ENCODE measurements around the gene AKR1C1. TPM values are rescaled to one million over a fixed set of nuclear protein-coding genes. Genes with fewer than 3 reads are reported as not detected.
"Not testable (repeated sequence)": the region's sequence is repeated elsewhere in the genome, so short reads cannot be mapped to it uniquely, and the experiment has no call there.

Gene AKR1C1
- total RNA-seq (1.6 and 5.5 TPM in 2 replicates), polyA plus RNA-seq (1.5 and 1.6 TPM in 2 replicates), polyA minus RNA-seq (1.2 and 1.8 TPM in 2 replicates), Bru-seq, nascent RNA (percentile 39 among the genes with signal in this experiment), BruChase-seq, experiment 1, labeled RNA remaining after a 6-hour chase (percentile 25 among the genes with signal in this experiment), BruChase-seq, experiment 2, labeled RNA remaining after a 2-hour chase (percentile 26 among the genes with signal in this experiment)
- 1.7 and 1.9 TPM in 2 replicates for polyA plus RNA-seq (2011; cell fraction: cytosol; rRNA removed)
- 9.1 and 12.9 TPM in 2 replicates for polyA plus RNA-seq (2011; cell fraction: nucleus; rRNA removed)
- polyA plus RNA-seq (2012) = 0.54 and 0.87 TPM in 2 replicates
- 1.8 TPM for polyA minus RNA-seq (2011; cell fraction: cytosol; rRNA and poly(A)+ RNA removed)
- 3.9 and 5.1 TPM in 2 replicates for polyA minus RNA-seq (2011; cell fraction: nucleus; rRNA and poly(A)+ RNA removed)
- long read RNA-seq = 0 reads

DNA sequence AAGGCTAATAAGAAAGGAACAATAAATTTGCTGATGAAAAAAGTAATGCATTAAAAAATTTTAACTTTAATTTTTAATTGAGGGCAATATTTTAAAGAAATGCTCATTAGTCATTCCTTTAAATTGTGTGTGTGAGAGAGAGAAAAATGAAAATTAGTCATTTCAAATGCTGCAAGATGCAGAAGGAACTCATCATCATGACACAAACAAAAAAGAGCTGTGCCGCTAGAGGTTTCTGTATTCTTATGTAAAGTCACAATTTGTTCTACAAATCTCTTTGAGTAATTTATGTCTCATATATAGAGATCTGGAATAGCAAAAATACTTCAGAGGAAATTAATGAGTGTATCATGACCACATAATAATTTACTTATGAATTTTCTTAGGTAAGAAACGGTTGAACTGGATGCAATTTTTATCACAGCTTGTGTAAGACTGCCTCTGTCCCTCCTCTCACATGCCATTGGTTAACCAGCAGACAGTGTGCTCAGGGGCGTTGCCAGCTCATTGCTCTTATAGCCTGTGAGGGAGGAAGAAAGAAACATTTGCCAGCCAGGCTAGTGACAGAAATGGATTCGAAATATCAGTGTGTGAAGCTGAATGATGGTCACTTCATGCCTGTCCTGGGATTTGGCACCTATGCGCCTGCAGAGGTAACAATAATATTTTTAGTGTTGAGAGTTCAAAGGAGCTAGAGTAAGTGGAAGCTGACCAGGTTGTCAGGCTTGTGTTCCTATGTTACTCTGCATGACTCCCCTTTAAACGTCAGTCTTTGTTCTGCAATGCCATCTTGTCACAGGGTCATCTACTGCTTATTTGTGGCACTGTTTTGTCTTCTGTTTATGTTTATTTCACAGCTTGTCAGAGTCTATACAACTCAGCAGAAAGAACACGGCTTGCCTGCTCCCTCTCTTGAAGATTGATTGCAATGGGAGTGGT, at the start of gene AKR1C1:
AKR1C1 (plus strand) TSS at position 540 of the 939 bp plus-strand sequence; CDS start at position 570, 30 bp downstream.
- BruUV-seq (replicated peaks); dilution Hi-C loops (cut with MboI; ENCODE audit: extremely low pct_ligation_motif_present, low sequenced_read_pairs); H3K9me3 ChIP-seq (replicated peaks; ENCODE audit: control insufficient read depth, insufficient read depth, low read length); POLR2A ChIA-PET; H3K9me1 ChIP-seq (replicated peaks; ENCODE audit: control insufficient read depth, extremely low read depth, insufficient read depth, low read length); H3K27me3 ChIP-seq (ENCODE audit: control insufficient read depth in 2 of 2, insufficient read depth in 2 of 2, low read length in 2 of 2); H3K4me3 ChIP-seq (replicated peaks in 1 of 3; ENCODE audit: insufficient read depth in 1 of 3, low read depth in 1 of 3, low read length in 3 of 3); DNase-seq (ENCODE audit: low read depth, low spot score); H3K9ac ChIP-seq (replicated peaks; ENCODE audit: extremely low read depth, insufficient read depth, low read length); H4K20me1 ChIP-seq (replicated peaks; ENCODE audit: control insufficient read depth, extremely low read depth, insufficient read depth, low read length); intact Hi-C loops (cut with micrococcal nuclease); H3K4me2 ChIP-seq (ENCODE audit: insufficient read depth, low read length); FAIRE-seq; CTCF ChIA-PET; H3K36me3 ChIP-seq (ENCODE audit: control insufficient read depth in 2 of 2, extremely low read depth in 1 of 2, insufficient read depth in 2 of 2, low read length in 2 of 2); H3K4me1 ChIP-seq (ENCODE audit: control insufficient read depth, extremely low read depth, insufficient read depth, low read length); H3K79me2 ChIP-seq (ENCODE audit: control insufficient read depth, insufficient read depth, low read length); H3K27ac ChIP-seq (ENCODE audit: insufficient read depth, low read depth, low read length); H2AFZ ChIP-seq (ENCODE audit: low read depth, low read length): not testable (repeated sequence)

DNA sequence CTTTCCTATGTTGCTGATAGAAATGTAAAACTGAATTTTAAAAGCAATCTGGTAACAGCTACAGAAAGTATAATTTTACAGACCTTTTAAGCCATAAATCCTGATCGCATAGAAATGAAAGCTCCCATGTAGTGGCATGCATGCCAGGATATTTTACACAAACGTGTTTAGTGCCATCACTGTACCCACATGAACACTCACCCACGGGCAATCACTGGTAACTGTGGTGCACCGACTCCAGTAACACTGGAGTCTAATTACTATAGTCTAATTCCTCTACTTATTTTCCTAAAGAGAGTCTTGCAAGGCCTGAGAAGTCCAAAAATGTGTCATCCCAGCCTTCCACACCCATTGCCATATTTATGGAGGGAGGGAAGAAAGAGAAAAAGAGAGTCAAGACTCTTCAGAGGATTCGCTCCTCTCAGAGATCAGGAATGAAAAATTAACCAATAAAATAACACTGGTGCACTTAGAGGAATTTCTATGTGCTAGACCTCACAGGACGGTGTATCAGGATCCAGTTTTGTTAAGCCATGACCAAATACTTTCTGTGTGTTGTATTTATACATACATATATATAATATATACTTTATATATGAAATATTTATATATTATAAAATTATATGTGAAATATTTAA, 48.9 kb upstream of the AKR1C1 start:
- Histone ChIP-seq H2AFZ (ENCODE audit: low read depth, low read length) (no peak overlapping the region), H3K4me3 (replicated peaks in 1 of 3; ENCODE audit: insufficient read depth in 1 of 3, low read depth in 1 of 3, low read length in 3 of 3) (no peak overlapping the region), H4K20me1 (replicated peaks; ENCODE audit: control insufficient read depth, extremely low read depth, insufficient read depth, low read length) (no peaks in the 10 kb centered on the region), H3K4me1 (ENCODE audit: control insufficient read depth, extremely low read depth, insufficient read depth, low read length) (no peaks in the 10 kb centered on the region), H3K9me3 (replicated peaks; ENCODE audit: control insufficient read depth, insufficient read depth, low read length) (no peaks in the 10 kb centered on the region), H3K9me1 (replicated peaks; ENCODE audit: control insufficient read depth, extremely low read depth, insufficient read depth, low read length) (no peaks in the 10 kb centered on the region), H3K27ac (ENCODE audit: insufficient read depth, low read depth, low read length) (no peak overlapping the region), H3K36me3 (ENCODE audit: control insufficient read depth in 2 of 2, extremely low read depth in 1 of 2, insufficient read depth in 2 of 2, low read length in 2 of 2) (no peaks in the 10 kb centered on the region), H3K27me3 (ENCODE audit: control insufficient read depth in 2 of 2, insufficient read depth in 2 of 2, low read length in 2 of 2) (no peaks in the 10 kb centered on the region), H3K9ac (replicated peaks; ENCODE audit: extremely low read depth, insufficient read depth, low read length) (no peak overlapping the region), H3K4me2 (ENCODE audit: insufficient read depth, low read length) (no peak overlapping the region), H3K79me2 (ENCODE audit: control insufficient read depth, insufficient read depth, low read length) (no peaks in the 10 kb centered on the region)
- TF ChIP-seq, protein P1, sequence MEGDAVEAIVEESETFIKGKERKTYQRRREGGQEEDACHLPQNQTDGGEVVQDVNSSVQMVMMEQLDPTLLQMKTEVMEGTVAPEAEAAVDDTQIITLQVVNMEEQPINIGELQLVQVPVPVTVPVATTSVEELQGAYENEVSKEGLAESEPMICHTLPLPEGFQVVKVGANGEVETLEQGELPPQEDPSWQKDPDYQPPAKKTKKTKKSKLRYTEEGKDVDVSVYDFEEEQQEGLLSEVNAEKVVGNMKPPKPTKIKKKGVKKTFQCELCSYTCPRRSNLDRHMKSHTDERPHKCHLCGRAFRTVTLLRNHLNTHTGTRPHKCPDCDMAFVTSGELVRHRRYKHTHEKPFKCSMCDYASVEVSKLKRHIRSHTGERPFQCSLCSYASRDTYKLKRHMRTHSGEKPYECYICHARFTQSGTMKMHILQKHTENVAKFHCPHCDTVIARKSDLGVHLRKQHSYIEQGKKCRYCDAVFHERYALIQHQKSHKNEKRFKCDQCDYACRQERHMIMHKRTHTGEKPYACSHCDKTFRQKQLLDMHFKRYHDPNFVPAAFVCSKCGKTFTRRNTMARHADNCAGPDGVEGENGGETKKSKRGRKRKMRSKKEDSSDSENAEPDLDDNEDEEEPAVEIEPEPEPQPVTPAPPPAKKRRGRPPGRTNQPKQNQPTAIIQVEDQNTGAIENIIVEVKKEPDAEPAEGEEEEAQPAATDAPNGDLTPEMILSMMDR (IDR thresholded peaks at IDR 0.05; ENCODE audit: extremely low read depth in 1 of 2, insufficient read depth in 1 of 2, low read depth in 1 of 2, low read length in 2 of 2) = no peak
- TF ChIP-seq FOS (IDR thresholded peaks at IDR 0.05; ENCODE audit: borderline replicate concordance, insufficient read depth, low read length) (no peak), GATA2 (IDR thresholded peaks at IDR 0.05; ENCODE audit: insufficient read depth, insufficient read length, low read depth, low read length) (no peak), POLR2AphosphoS5 (IDR thresholded peaks at IDR 0.05; ENCODE audit: insufficient read depth, low read depth, low read length) (no peak), JUN (IDR thresholded peaks at IDR 0.05; ENCODE audit: borderline replicate concordance, insufficient read depth, insufficient read length, low read depth) (no peak), EZH2 (IDR thresholded peaks at IDR 0.05; ENCODE audit: borderline replicate concordance, low read depth, low read length, severe bottlenecking) (no peak), POLR2A (IDR thresholded peaks at IDR 0.05; ENCODE audit: low read depth, low read length) (no peak), MYC (IDR thresholded peaks at IDR 0.05; ENCODE audit: low read depth, low read length) (no peak)
- TF ChIP-seq, protein P2, sequence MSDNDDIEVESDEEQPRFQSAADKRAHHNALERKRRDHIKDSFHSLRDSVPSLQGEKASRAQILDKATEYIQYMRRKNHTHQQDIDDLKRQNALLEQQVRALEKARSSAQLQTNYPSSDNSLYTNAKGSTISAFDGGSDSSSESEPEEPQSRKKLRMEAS (IDR thresholded peaks at IDR 0.05; ENCODE audit: insufficient read depth, insufficient read length) = no peak
- no TSS peak for BruUV-seq (replicated peaks)
- ChIA-PET POLR2A (no interaction called here), CTCF (no interaction called here)
- dilution Hi-C loops (cut with MboI; ENCODE audit: extremely low pct_ligation_motif_present, low sequenced_read_pairs) = no loop called here
- intact Hi-C loops (cut with micrococcal nuclease) = no loop called here
- FAIRE-seq = peak; percentile 49
- no peak for DNase-seq (ENCODE audit: low read depth, low spot score)
